IMR-90 (cell line): ENCODE results near the gene PRCD.

Source experiments
- CHD1 ChIP-seq: IDR thresholded peaks from 2 replicates; pipeline ENCODE4 v1.6.1; 2012; ENCODE audit warnings: low read depth, low read length, improper control_type of control experiment
- ELK1 ChIP-seq: fragments of 150-350 bp; IDR thresholded peaks from 2 replicates; pipeline ENCODE4 v1.6.1; 2016; ENCODE audit warnings: low read depth, mild to moderate bottlenecking, low read length, moderate library complexity, borderline replicate concordance
- POLR2A ChIP-seq: IDR thresholded peaks from 2 replicates; pipeline ENCODE4 v1.6.1; 2012; ENCODE audit warnings: mild to moderate bottlenecking, low read depth, low read length
- RAD21 ChIP-seq: IDR thresholded peaks from 2 replicates; pipeline ENCODE4 v1.6.1; 2012; ENCODE audit warnings: low read length, improper control_type of control experiment
- TF ChIP-seq, protein P1 (sequence below): conservative IDR thresholded peaks from 2 replicates; pipeline ENCODE4 v1.5.1; 2012; ENCODE audit warnings: mild to moderate bottlenecking, low read depth, low read length, improper control_type of control experiment
- TF ChIP-seq, protein P2 (sequence below): fragments of 150-350 bp; IDR thresholded peaks from 2 replicates; pipeline ENCODE4 v1.6.1; 2017; ENCODE audit warnings: mild to moderate bottlenecking, antibody characterized with exemption, low read length, low read depth

- TF ChIP-seq, protein P1, sequence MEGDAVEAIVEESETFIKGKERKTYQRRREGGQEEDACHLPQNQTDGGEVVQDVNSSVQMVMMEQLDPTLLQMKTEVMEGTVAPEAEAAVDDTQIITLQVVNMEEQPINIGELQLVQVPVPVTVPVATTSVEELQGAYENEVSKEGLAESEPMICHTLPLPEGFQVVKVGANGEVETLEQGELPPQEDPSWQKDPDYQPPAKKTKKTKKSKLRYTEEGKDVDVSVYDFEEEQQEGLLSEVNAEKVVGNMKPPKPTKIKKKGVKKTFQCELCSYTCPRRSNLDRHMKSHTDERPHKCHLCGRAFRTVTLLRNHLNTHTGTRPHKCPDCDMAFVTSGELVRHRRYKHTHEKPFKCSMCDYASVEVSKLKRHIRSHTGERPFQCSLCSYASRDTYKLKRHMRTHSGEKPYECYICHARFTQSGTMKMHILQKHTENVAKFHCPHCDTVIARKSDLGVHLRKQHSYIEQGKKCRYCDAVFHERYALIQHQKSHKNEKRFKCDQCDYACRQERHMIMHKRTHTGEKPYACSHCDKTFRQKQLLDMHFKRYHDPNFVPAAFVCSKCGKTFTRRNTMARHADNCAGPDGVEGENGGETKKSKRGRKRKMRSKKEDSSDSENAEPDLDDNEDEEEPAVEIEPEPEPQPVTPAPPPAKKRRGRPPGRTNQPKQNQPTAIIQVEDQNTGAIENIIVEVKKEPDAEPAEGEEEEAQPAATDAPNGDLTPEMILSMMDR: no peak
- TF ChIP-seq CHD1 (no peak), POLR2A (no peak), ELK1 (no peak), RAD21 (no peak)
- TF ChIP-seq, protein P2, sequence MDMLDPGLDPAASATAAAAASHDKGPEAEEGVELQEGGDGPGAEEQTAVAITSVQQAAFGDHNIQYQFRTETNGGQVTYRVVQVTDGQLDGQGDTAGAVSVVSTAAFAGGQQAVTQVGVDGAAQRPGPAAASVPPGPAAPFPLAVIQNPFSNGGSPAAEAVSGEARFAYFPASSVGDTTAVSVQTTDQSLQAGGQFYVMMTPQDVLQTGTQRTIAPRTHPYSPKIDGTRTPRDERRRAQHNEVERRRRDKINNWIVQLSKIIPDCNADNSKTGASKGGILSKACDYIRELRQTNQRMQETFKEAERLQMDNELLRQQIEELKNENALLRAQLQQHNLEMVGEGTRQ: no peak
Observed at GRCh38 chr17:76510831-76511244, 29.0 kb upstream of the PRCD start.
